Stomach (tissue), 4 donors: Measurements from ENCODE around the gene ACACA.

Experiments used
- CTCF ChIP-seq, 7 experiments: fragments of 450-650 bp in 4 of 7; fragments of 200-600 bp in 3 of 7; sonication (generic) in 3 of 7; IDR thresholded peaks; one replicate each; pipeline ENCODE4 v1.5.1; 2016 to 2019; ENCODE audit warnings: antibody characterized with exemption in 7 of 7, control low read depth in 2 of 7, mild to moderate bottlenecking in 1 of 7
- EP300 ChIP-seq: sonication (generic); formaldehyde crosslinking; IDR thresholded peaks from one replicate; pipeline ENCODE4 v1.6.1; 2017; ENCODE audit warnings: antibody characterized with exemption
- POLR2A ChIP-seq, 4 donors: fragments of 450-650 bp; IDR thresholded peaks; one replicate each; pipeline ENCODE4 v1.6.1; 2016; ENCODE audit warnings: antibody characterized with exemption in 4 of 4, control low read depth in 2 of 4, mild to moderate bottlenecking in 1 of 4, moderate library complexity in 1 of 4
- POLR2AphosphoS5 ChIP-seq, 3 donors: sonication (generic); formaldehyde crosslinking; IDR thresholded peaks; one replicate each; pipeline ENCODE4 v1.6.1; 2016; ENCODE audit warnings: antibody characterized with exemption in 3 of 3

GRCh38 chr17:37109731-37110710 is 296.6 kb downstream of the ACACA start:
- no peak for TF ChIP-seq POLR2A (IDR thresholded peaks at IDR 0.05)
- TF ChIP-seq POLR2AphosphoS5 (IDR thresholded peaks at IDR 0.05) = no peak
- TF ChIP-seq CTCF (IDR thresholded peaks at IDR 0.05) = no peak
- TF ChIP-seq EP300 = no peak
